ENCODE measurements around the gene CENPL.
A peak's percentile ranks its signal among the peaks of the same experiment; 100 is the strongest.
"Not testable (repeated sequence)": the region's sequence is repeated elsewhere in the genome, so short reads cannot be mapped to it uniquely, and the experiment has no call there.

Gene CENPL

GRCh38 chr1:173779936-173780335, 44.7 kb downstream of the CENPL start:
- Histone ChIP-seq H3K27ac (replicated peaks) (no peak overlapping the region), H3K27me3 (ENCODE audit: insufficient read depth, poor library complexity, severe bottlenecking) (no peaks in the 10 kb centered on the region), H3K4me3 (replicated peaks; ENCODE audit: insufficient read depth, low read length) (no peak overlapping the region)
- no peak for DNase-seq (ENCODE audit: low read depth in 1 of 2, low spot score in 1 of 2)
- TF ChIP-seq REST (IDR thresholded peaks at IDR 0.05; ENCODE audit: insufficient replicate concordance, low read depth) (no peak), CTCF (IDR thresholded peaks at IDR 0.05; ENCODE audit: insufficient read depth, low read length) (no peak), SPI1 (IDR thresholded peaks at IDR 0.05; ENCODE audit: borderline replicate concordance, low read depth) (no peak), POLR2AphosphoS5 (IDR thresholded peaks at IDR 0.05; ENCODE audit: low read depth) (no peak), GABPA (IDR thresholded peaks at IDR 0.05; ENCODE audit: low read depth) (no peak)

DNA sequence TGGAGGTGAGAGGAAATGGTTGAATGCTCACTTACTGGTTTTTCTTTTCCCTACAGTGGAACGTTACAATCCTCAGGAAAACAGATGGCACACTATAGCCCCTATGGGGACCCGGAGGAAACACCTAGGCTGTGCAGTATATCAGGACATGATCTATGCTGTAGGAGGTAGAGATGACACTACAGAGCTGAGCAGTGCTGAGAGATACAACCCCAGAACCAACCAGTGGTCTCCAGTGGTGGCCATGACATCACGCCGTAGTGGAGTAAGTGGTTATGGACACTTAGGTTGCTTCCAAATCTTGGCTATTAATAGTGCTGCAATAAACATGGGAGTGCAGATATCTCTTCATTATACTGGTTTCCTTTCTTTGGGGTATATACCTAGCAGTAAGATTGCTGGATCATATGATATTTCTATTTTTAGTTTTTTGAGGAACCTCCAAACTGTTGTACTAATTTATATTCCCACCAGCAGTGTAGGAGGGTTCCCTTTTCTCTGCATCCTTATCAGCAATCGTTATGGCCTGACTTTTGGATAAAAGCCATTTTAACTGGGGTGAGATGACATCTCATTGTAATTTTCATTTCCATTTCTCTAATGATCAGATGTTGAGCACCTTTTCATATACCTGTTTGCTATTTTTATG, 49.0 kb downstream of the CENPL start:
- DNase-seq (ENCODE audit: low read depth in 1 of 2, low spot score in 1 of 2): no peak
- no peak overlapping the region for H3K27ac ChIP-seq (replicated peaks)
- no peaks in the 10 kb centered on the region for H3K27me3 ChIP-seq (ENCODE audit: insufficient read depth, poor library complexity, severe bottlenecking)
- no peak overlapping the region for H3K4me3 ChIP-seq (replicated peaks; ENCODE audit: insufficient read depth, low read length)
- TF ChIP-seq GABPA (IDR thresholded peaks at IDR 0.05; ENCODE audit: low read depth): no peak
- no peak for TF ChIP-seq POLR2AphosphoS5 (IDR thresholded peaks at IDR 0.05; ENCODE audit: low read depth)
- no peak for TF ChIP-seq CTCF (IDR thresholded peaks at IDR 0.05; ENCODE audit: insufficient read depth, low read length)
- TF ChIP-seq SPI1 (IDR thresholded peaks at IDR 0.05; ENCODE audit: borderline replicate concordance, low read depth): peak; percentile 10; the same call in 1 of the 2 replicates
- TF ChIP-seq REST (IDR thresholded peaks at IDR 0.05; ENCODE audit: insufficient replicate concordance, low read depth): no peak

DNA sequence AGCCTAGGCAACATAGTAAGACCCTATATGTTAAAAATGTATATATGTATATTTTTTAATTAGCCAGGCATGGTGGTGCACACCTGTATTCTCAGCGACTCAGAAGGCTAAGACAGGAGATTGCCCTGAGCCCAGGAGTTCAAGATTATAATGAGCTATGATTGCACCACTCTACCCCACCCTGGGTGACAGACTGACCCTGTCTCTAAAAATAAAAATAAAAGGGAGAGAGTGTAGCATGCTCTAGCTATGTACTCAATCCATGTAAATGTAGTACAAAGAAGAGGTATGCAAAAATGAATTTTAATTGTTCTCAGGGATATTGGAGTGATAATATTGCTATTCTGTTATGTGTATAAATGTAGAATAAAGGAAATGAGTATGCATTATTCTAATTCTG, 53.1 kb downstream of the CENPL start:
- no peak overlapping the region for H3K4me3 ChIP-seq (replicated peaks; ENCODE audit: insufficient read depth, low read length)

DNA sequence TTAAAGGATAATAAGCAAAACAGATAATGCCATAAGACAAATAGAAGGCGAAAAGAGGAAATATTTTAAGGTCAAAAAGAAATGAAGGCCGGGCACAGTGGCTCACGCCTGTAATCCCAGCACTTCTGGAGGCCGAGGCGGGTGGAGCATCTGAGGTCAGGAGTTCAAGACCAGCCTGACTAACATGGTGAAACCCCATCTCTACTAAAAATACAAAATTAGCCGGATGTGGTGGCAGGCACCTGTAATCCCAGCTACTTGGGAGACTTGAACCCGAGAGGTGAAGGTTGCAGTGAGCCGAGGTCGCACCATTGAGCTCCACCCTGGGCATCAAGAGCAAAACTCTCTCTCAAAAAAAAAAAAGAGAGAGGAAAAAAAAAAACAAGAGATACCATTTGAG, 54.4 kb downstream of the CENPL start:
- not testable (repeated sequence) for H3K27ac ChIP-seq (replicated peaks); DNase-seq (ENCODE audit: low read depth in 1 of 2, low spot score in 1 of 2); H3K4me3 ChIP-seq (replicated peaks; ENCODE audit: insufficient read depth, low read length); H3K27me3 ChIP-seq (ENCODE audit: insufficient read depth, poor library complexity, severe bottlenecking)

More for the DNA sequence above, 53.1 kb downstream of the CENPL start:
- Histone ChIP-seq H3K27ac (replicated peaks) (no peak overlapping the region), H3K27me3 (ENCODE audit: insufficient read depth, poor library complexity, severe bottlenecking) (no peaks in the 10 kb centered on the region)
- TF ChIP-seq REST (IDR thresholded peaks at IDR 0.05; ENCODE audit: insufficient replicate concordance, low read depth): no peak
- no peak for DNase-seq (ENCODE audit: low read depth in 1 of 2, low spot score in 1 of 2)
